HG03095 (cell line): ENCODE results near the gene SLC7A9.

Experiments used
- ATAC-seq: cut with Tn5 transposase; IDR thresholded peaks from one replicate; pipeline ENCODE4 v1.9.1; 2021; ENCODE audit warnings: moderate library complexity; ENCODE audit not compliant: unreplicated experiment

The SLC7A9 gene

GRCh38 chr19:32869369-32869965 is at the start of gene SLC7A9:
TSS of gene SLC7A9 (minus strand) at chr19:32869767. CDS start at chr19:32868534, 1,233 bp downstream.
- no peak for ATAC-seq

GRCh38 chr19:32919365-32919764 is 49.8 kb upstream of the SLC7A9 start:
- ATAC-seq = no peak

GRCh38 chr19:32917616-32917996 is 48.0 kb upstream of the SLC7A9 start:
- no peak for ATAC-seq

GRCh38 chr19:32916969-32917615 is 47.5 kb upstream of the SLC7A9 start:
- ATAC-seq = no peak

- ATAC-seq = no peak
These were observed 45.5 kb upstream of the SLC7A9 start for GRCh38 chr19:32914879-32915660.

- no peak for ATAC-seq
These were observed 41.9 kb upstream of the SLC7A9 start for GRCh38 chr19:32911467-32911866.

GRCh38 chr19:32910874-32911273 is 41.3 kb upstream of the SLC7A9 start:
- ATAC-seq = no peak

GRCh38 chr19:32910094-32910493 is 40.5 kb upstream of the SLC7A9 start:
- ATAC-seq = no peak

GRCh38 chr19:32909257-32909656 is 39.7 kb upstream of the SLC7A9 start:
- ATAC-seq = no peak

GRCh38 chr19:32908641-32909190 is 39.1 kb upstream of the SLC7A9 start:
- ATAC-seq = no peak

- no peak for ATAC-seq
These were observed 32.9 kb upstream of the SLC7A9 start for GRCh38 chr19:32902448-32902847.

- no peak for ATAC-seq
These were observed 32.1 kb upstream of the SLC7A9 start for GRCh38 chr19:32901504-32902161.

- ATAC-seq = no peak
These were observed 27.1 kb upstream of the SLC7A9 start for GRCh38 chr19:32896516-32897214.

GRCh38 chr19:32895384-32895783 is 25.8 kb upstream of the SLC7A9 start:
- ATAC-seq = no peak

- ATAC-seq = no peak
These were observed 22.0 kb upstream of the SLC7A9 start for GRCh38 chr19:32891609-32892008.

- no peak for ATAC-seq
These were observed 21.3 kb upstream of the SLC7A9 start for GRCh38 chr19:32890841-32891240.

GRCh38 chr19:32890326-32890725 is 20.8 kb upstream of the SLC7A9 start:
- no peak for ATAC-seq

- no peak for ATAC-seq
These were observed 19.8 kb upstream of the SLC7A9 start for GRCh38 chr19:32889137-32889934.

GRCh38 chr19:32887572-32888215 is 18.1 kb upstream of the SLC7A9 start:
- no peak for ATAC-seq
